HG03378 (cell line): ENCODE data around the gene GCM1.

Source experiments
- ATAC-seq: cut with Tn5 transposase; IDR thresholded peaks from one replicate; pipeline ENCODE4 v1.9.1; 2021; ENCODE audit warnings: mild to moderate bottlenecking, moderate library complexity; ENCODE audit not compliant: unreplicated experiment

Gene GCM1

DNA sequence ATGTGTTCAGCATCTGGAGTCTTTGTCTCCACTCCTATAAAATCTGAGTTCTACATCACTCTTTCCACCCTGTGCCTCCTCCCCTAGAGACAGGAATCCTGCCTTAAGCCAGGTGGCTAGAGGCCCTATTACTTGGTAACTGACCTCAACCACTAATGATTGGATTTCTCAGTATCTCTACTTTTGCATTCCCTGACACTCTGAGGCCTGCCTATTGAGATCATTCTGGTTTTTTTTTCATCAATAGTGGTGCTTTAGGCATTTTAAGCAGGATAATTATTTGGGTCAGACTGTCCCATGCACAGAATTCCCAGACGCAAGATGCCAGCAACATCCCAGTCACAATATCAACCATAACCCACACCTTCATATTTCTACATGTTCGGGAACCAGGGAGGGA, 3.9 kb upstream of the GCM1 start:
- ATAC-seq: no peak

DNA sequence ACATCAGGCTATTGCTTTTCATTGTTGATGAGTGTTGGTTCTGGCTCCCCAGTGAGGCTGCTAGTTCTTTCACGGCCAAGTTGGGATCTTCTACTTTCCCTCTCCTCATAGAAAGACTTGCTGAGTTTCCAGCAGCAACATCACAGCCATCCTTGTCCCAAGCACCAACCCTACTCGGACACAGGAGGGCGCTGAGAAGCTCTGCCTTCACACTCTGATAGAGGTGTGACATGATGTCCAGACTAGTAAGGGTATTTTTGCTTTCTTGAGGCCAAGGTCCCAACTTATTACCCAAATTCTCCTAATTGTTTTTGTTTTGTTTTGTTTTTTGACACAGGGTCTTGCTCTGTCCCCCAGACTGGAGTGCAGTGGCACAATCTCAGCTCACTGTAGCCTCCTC, 3.0 kb upstream of the GCM1 start:
- no peak for ATAC-seq

DNA sequence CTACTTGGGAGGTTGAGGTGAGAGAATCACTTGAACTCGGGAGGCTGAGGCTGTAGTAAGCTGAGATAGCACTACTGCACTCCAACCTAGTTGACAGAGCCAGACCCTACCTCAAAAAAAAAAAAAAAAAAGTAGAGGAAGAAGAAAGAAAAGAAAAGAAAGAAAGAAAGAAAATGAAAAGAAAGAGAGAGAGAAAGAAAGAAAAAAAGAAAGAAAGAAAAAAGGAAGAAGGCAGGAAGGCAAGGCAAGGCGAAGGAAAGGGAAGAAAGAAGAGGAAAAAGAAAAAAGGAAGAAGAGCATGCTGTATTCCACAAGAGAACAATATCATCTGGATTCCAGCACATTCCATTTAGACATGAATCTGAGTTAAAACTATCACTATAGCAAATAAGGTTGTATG, 3.8 kb downstream of the GCM1 start:
- no peak for ATAC-seq

DNA sequence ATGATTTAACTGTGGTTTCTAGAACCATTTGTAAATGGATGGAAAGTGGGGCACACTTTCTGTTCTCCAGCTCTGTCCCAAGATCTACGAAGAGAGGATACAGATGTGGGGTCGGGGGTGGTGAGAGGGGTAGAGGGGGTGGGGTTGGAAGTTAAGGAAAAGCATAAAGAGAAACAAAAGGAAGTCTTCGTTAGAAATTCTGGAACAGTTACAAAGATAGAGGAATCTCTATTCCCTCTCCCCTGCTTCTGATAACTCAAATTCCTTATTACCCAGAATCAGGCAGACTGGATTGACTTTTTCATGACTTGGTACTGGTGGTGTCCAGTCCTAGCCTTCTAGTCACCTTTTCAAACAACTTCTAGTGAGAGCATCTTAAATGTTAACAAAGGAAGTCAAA, 4.9 kb downstream of the GCM1 start:
- ATAC-seq: no peak

DNA sequence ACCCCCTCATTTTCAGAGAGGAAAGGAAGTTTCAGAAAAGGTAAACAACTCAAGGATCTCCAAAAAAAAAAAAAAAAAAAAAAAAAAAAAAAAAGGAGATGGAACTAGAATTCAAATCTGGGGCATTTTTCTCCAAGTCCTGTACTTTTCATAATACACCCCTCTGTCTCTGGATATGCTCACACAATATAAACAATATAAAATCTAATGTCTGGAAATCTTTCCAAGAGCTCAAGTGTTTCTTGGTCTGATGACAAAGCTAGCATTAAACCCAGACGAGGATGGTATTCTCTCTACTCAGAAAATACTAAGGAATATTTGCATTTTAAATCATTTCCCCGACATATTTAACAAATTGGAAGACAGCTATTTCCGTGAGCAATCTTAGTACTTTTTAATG, 5.8 kb downstream of the GCM1 start:
- no peak for ATAC-seq

DNA sequence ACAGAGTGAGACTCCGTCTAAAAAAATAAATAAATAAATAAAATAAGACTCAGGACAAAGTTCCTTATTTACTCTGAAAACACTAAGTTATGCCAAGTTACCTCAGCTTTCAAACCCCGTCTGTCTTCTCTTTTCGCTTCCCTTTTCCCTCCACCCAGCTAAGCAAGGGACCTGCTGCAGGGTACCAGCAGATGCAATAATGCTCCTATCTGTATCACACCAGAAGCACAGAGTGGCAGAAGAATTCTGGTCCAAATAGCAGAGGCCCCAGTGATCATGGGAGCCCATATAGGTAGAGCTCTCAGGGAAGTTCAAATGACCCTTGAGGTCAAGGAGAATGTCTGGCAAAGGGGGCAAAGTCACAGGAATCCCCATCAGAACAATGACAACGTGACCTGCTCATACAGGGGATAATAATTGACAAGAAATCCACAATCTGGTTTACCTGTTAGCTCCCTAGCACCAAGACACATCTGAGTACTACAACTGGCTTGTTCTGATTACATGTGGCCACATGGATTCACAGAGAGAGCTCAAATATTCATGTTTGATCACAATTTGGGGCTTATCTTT, 8.7 kb downstream of the GCM1 start:
- no peak for ATAC-seq

DNA sequence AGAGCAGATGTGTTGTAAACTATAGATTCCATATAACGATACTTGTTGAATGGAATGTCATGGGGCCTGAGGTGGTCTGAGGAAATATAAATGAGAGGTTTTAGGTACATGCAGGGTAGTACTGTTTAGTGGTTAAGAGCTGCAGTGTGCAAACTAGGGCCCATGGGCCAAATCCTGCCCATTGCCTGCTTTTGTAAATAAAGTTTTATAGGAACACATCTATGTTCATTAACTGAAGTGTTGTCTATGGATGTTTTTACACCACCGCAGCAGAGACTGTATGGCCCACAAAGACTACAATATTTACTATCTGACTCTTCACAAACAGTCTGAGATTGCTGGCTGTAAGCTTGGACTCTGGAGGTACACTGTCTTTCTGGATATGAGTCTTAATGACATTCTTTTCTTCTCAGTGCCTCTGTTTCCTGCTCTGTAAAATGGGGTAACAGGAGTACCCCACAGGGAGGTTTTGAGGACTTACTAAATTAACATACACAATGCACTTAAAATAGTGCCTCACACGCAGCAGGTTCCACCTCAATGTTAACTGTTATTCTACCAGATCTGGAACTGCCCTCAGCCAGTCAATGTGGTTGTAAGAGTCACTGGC, 12.5 kb downstream of the GCM1 start:
- no peak for ATAC-seq

DNA sequence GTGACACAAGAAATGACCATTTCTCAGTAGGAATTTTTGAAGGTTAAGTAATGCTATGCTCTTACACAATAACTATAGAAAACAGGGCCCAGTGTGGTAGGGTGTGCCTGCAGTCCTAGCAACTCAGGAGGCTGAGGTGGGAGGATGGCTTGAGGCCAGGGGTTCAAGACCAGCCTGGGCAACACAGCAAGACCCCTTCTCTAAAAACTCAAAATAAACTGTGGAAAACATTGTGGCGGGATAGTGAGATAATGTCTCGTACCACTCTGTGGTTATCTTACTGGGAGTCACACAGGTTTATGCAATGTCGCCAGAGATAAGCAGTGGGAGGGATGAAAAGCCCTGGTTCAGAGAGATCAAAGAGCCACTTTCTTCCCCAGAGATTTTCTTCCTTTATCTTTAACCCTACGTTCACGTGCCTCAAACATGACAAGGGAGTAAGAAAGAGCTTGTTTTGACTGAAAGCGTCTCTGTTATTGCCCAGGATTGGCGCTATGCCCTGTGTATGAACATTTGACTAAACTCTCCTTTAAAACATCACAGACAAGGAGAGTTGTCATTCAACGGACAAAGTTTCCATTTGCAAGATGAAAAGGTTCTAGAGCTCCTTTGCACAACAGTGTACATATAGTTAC, 13.9 kb downstream of the GCM1 start:
- no peak for ATAC-seq

DNA sequence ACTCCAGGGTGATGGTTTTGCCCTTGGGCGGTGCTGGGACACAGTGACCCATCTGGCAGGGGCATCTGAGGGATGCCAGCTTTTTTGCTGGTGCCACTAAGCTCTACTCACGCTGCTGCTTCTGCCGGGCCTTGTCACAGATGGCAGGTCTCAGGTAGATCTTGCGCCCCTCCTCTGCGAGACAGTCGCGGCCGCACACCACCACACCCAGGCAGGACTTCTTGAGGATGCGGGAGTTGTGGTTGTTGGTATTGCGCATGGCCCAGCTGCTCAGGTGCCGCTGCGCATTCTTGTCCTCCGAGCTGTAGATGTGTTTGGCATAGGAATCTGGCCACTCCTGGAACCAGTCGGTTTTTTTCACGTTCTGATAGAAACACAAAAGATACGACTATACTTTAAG, 14.7 kb downstream of the GCM1 start:
- no peak for ATAC-seq

DNA sequence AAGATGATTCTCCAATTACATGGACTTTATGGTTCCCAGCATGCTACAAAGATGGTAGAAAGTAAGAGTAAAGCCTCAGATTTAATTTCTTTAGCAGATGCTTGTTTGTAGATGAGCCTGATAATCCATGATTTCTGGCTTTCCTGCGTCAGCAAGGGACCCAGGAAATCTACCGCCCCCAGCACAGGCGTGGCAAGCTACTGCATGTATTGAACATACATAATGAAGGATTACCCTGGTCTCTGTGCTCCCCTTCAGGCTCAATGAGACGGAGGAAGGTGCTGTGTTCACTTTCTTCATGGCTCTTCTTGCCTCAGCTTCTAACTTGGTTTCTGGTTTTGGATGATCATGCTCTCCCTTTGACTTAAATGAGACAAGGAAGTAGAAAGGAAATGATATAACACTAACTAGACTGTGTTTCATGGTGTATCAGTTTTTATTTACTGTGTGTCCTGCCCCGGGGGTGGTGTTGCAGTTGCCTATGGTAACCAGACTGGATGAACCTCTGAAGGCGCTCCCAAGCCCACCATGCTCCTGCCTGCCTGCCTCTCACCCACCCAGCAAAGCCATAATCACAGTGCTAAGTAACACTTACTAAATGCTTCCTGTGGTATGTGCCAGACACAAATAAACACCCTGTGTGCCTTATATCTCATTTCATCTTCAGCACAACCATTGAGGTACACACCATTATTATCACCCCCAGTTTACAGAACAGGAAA, 17.9 kb downstream of the GCM1 start:
- no peak for ATAC-seq

DNA sequence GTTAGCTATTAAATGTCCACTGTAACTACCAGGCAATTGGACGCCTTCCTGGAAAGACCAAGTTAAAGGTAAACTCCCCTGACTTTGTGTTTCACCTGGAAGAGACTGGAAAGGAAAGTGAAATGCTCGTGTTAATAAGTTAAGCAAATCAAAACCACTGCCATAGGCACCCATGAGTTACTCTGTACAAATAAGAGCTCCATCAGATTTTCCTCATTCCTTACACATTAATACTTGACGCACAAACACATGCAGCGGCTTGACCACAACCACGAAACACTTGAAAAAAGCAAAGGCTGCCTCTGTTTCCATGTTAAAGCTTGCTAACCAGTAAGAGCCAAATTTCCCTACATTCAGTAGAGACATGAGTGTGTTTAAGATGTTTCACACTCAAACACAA, 19.8 kb downstream of the GCM1 start:
- ATAC-seq: no peak

DNA sequence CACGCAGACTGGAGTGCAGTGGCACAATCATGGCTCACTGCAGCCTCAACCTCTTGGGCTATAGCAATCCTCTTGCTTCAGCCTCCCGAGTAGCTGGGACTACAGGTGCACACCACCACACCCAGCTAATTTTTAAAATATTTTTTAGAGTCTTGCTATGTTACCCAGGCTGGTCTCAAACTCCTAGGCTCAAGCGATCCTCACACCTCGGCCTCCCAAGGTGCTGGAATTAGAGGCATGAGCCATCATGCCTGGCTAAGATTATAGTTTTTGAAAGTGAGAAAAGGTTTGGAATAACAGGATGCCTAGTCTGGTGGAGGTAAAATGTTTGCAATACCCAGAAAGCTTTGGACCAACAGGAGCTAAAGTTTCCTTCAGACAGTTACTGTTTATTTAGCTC, 23.4 kb downstream of the GCM1 start:
- ATAC-seq: no peak

DNA sequence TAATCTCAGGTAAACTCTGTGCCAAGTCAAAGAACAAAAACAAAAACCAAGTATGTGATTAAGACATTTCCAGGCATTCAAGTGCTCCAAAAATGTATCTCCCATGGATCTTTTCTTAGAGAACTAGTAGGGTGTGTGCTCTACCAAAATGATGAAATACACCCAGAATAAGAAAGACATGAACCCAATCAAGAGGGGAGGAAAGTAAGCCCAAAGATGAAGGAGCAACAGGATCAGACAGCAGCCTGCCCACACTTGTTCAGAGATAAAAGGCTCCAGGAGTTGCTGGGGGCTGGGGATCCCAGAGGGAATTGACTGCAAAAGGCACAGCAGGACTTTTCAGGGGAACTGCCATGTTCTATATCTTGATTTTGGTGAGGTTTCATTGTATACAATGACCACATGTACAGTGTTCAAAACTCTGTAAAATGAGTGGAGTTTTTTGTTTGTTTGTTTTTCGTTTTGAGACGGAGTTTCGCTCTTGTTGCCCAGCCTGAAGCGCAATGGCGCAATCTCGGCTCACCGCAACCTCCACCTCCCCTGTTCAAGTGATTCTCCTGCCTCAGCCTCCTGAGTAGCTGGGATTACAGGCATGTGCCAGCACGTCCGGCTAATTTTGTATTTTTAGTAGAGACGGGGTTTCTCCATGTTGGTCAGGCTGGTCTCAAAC, 24.4 kb downstream of the GCM1 start:
- ATAC-seq: no peak

DNA sequence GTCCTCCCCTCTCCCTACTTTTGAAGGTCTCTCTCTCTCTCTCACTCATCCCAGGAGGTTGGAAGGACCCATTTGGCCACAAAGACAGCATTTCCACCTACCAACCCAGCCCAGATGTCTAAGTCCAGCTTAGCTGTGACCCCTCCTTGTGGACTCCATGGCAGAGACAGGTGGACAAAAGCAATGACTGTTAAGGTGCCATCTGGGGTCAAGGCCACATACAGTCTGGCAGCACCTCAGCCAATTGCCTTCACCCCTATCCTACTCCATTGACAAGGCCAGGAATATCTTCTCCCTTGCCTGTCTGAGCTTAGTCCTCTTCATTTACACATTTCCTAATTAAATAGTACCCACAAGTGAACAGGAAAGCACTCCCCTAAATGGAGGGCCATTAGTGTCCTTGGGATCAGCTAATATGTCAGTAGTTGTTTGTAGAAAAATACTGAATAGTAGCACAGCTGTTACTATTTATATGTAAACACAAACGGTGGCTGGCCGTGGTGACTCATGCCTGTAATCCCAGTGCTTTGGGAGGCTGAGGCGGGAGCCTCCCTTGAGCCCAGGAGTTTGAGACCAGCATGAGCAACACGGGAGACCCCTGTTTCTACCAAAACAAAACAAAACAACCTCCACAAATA, 28.8 kb downstream of the GCM1 start:
- ATAC-seq: no peak

DNA sequence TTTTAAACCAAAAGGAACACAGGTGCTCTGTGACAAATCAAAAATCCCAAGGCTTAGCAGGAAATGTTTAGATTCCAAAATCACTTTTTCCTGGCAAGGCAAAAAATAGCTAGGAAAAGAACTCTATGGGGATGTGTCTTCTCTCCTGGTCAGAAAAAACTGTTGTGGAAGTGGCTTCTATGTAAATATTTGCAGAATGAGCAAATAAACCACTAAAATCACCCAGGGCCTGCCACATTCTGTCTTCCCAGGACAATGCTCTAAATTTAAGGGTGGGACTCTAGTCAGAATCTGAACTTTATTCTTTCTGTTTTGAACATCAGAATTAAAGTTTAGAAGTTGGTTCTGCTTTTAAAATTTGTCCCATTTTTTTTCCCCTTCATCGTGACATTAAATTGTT, 29.3 kb downstream of the GCM1 start:
- no peak for ATAC-seq

DNA sequence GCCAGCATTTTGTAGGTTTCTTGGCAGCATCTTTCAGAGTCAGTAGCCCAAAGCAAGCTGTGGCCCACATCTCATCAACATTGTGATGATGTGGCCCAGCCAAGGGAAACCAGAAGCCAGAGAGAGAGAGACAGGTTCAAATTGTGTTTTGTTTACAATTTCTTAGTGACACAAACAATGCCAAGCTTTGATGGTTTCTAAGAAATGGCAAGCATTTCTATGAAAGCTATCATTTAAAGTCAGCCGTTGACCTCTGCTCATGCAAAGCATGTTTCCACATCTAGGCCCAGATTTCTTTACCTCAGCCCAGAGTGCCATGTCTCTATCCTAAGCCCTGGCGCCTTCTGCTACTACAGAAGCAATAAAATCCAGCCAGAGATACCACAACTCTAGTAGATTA, 32.9 kb downstream of the GCM1 start:
- ATAC-seq: no peak

DNA sequence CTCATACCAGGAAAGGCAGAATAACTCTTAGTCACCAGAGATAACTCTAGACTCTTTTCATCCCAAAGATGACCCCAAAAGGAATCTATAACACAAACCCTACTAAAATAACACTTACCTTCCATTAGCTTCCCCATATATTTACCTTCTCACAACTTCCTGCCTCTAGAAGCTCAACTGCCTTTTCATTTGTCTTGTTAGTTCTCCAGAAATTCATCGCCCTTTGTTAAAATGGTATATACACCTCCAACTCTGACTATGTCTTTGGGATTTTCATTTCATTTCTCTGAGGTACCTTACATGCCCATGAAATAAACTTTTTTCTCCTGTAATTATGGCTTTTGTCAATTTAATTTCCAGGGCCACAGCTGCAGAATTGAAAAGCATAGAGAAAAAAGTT, 33.5 kb downstream of the GCM1 start:
- ATAC-seq: no peak

DNA sequence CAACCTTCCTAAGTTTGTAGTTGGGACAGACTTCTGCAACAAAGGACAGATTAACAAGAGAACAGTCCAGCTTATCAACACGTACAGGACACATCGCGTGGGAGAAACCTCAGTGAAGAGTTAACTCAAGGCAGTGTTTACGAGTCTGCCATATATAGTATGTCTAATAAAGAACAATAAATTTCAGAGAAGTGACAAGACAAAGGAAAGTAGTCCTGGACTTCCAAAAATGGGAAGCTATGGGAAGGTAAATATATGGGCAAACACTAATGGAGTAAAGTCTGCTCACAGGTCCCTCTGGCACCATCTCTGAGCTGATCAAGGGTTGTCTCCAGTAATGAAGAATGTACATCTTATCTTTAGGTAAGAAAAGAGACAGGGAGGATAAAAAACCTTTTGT, 34.9 kb downstream of the GCM1 start:
- no peak for ATAC-seq

DNA sequence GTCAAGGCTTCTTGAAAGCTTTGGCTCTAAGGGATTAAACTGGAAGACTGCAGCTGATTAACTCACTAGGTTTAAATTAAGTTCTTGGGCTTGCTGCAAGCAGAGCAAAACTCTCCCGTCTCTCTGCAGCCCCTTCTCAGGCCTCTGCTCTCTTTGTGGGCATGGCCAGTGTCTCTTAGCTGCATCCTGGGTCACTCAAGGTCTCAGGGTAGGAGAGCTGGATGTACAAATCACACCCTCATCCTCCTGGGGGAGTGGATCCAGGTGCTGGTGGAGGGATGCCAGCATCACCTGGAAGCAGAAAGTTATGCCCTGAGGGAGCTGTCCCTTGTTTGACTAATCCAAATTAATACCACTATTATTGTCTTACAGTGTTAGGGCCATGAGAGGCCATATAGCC, 35.8 kb downstream of the GCM1 start:
- ATAC-seq: no peak

DNA sequence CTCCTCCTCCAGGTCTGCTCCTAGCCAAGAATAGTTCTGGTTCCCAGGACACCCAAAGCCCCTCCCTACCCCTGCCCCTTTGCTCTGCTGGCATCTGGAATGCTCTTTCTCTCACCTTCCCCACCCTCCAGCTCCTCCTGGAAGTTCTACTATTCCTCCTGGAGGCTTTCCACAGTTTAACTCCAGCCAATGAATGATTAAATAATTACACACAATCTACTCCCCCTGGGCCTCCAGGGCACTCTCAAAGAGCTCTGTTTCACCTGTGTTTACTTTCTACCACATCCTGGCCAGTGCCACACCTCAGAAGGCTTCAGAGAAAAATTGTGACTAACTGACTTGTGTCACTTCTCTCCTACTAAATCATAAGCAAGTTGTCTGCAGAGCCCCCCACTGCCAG, 36.2 kb downstream of the GCM1 start:
- ATAC-seq: no peak

DNA sequence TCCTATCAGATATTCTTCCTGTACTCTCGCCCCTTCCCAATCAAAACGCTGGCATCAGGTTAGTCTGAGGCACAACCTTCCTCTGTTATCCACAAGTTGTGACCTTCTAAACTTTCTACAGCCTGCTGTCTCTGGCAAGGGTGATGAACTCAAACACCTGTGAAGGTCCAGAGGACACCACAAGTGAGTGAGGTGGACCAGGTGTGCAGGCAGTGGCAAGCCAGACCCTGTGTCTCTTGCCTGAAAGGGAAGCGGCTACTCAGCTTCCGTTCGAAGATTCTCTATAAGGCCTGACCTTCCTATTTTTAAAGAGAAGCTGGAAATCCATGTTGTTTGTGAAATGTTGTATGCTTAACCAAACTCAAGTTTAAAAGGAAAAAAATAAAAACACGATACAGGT, 36.8 kb downstream of the GCM1 start:
- no peak for ATAC-seq
